Pulmonary artery endothelial cell (primary cell): ENCODE data around the gene RREB1. TPM values are rescaled to one million over a fixed set of nuclear protein-coding genes. Genes with fewer than 3 reads are reported as not detected.
A peak's percentile ranks its signal among the peaks of the same experiment; 100 is the strongest.

Source experiments
- DNase-seq: peaks from one replicate; pipeline ENCODE4 v3.0.0-alpha.2; 2011; ENCODE audit warnings: low read depth, low spot score
- total RNA-seq: library from RNA; depleted of rRNA; stranded (reverse); fragments of >200 nt; gene quantifications from 2 replicates; pipeline ENCODE4 v1.2.3, GENCODE V29; 2014

The RREB1 gene
- total RNA-seq, 1 donor from 2014 or later, result 13.5 TPM

GRCh38 chr6:7222197-7222596, 114.4 kb downstream of the RREB1 start:
- no peak for DNase-seq

GRCh38 chr6:7224731-7225130, 117.0 kb downstream of the RREB1 start:
- DNase-seq, result no peak

GRCh38 chr6:7228662-7229375, 121.1 kb downstream of the RREB1 start:
- no peak for DNase-seq

- no peak for DNase-seq
Measured at GRCh38 chr6:7229376-7230326, 121.9 kb downstream of the RREB1 start.

GRCh38 chr6:7230327-7230691, 122.5 kb downstream of the RREB1 start:
- DNase-seq, result no peak

- no peak for DNase-seq
Measured at GRCh38 chr6:7230956-7231713, 123.4 kb downstream of the RREB1 start.

GRCh38 chr6:7232351-7232750, 124.6 kb downstream of the RREB1 start:
- DNase-seq, result peak; percentile 5

GRCh38 chr6:7234547-7234946, 126.8 kb downstream of the RREB1 start:
- no peak for DNase-seq

- DNase-seq, result no peak
Measured at GRCh38 chr6:7235712-7236305, 128.0 kb downstream of the RREB1 start.

GRCh38 chr6:7236306-7237209, 128.8 kb downstream of the RREB1 start:
- no peak for DNase-seq

GRCh38 chr6:7237653-7238188, 130.0 kb downstream of the RREB1 start:
- DNase-seq, result no peak

GRCh38 chr6:7238526-7238899, 130.8 kb downstream of the RREB1 start:
- no peak for DNase-seq

GRCh38 chr6:7238900-7239589, 131.3 kb downstream of the RREB1 start:
- peak; percentile 51 for DNase-seq

GRCh38 chr6:7239590-7239948, 131.8 kb downstream of the RREB1 start:
- DNase-seq, result no peak

- DNase-seq, result no peak
Measured at GRCh38 chr6:7240351-7240750, 132.6 kb downstream of the RREB1 start.

GRCh38 chr6:7241160-7241559, 133.4 kb downstream of the RREB1 start:
- DNase-seq, result no peak

- no peak for DNase-seq
Measured at GRCh38 chr6:7241709-7242645, 134.2 kb downstream of the RREB1 start.

- no peak for DNase-seq
Measured at GRCh38 chr6:7242835-7243178, 135.0 kb downstream of the RREB1 start.
